ENCODE data around the gene KISS1. TPM values are rescaled to one million over a fixed set of nuclear protein-coding genes. Genes with fewer than 3 reads are reported as not detected.

Gene KISS1
- polyA plus RNA-seq, 1 donor from 2014 or later, result not detected

DNA sequence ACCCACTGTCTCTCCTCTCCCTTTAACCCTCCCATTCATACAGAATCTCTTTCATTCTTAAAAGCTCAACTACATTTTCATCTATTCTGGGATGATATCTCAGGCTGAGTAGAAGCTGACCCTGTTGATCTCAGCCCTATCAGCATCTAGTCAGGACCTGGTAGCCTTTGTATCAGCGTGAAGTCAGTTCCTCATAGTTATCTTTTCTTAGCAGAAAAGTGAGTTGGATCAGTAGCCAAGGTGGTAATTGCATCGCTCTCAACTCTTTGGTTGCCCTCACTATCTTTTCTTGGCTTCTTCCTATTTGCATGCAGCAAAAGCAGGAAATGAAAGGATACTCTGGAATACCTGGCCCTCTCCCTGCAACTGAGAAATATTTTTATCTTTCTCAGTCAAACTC, 31.1 kb upstream of the KISS1 start:
- no peaks in the 10 kb centered on the region for H3F3A ChIP-seq (ENCODE audit: insufficient read depth, low read length, poor library complexity, severe bottlenecking)
- H3K9me3 ChIP-seq (ENCODE audit: low read length), result no peaks in the 10 kb centered on the region
- no peak overlapping the region for H3K4me3 ChIP-seq (ENCODE audit: low read length)
- H3K27me3 ChIP-seq (ENCODE audit: insufficient read depth, low read depth, low read length), result no peaks in the 10 kb centered on the region
- H3K9ac ChIP-seq (ENCODE audit: low read length), result no peak overlapping the region
- no peak overlapping the region for H3K4me2 ChIP-seq (ENCODE audit: low read length)
- H2AFZ ChIP-seq (ENCODE audit: low read depth, low read length), result no peak overlapping the region
- H3K9me2 ChIP-seq (ENCODE audit: insufficient read depth, low read length), result no peaks in the 10 kb centered on the region
- no peak for TF ChIP-seq RAD21 (conservative IDR thresholded peaks at IDR 0.05)
- no peak for TF ChIP-seq TAF1 (IDR thresholded peaks at IDR 0.05; ENCODE audit: low read depth)
- TF ChIP-seq SMC3 (conservative IDR thresholded peaks at IDR 0.05; ENCODE audit: poor library complexity), result no peak
- TF ChIP-seq MXI1 (conservative IDR thresholded peaks at IDR 0.05; ENCODE audit: poor library complexity, severe bottlenecking), result no peak
- no peak for TF ChIP-seq POLR2AphosphoS5 (IDR thresholded peaks at IDR 0.05)
- TF ChIP-seq EP300 (conservative IDR thresholded peaks at IDR 0.05; ENCODE audit: poor library complexity, severe bottlenecking), result no peak
- TF ChIP-seq, protein P1, sequence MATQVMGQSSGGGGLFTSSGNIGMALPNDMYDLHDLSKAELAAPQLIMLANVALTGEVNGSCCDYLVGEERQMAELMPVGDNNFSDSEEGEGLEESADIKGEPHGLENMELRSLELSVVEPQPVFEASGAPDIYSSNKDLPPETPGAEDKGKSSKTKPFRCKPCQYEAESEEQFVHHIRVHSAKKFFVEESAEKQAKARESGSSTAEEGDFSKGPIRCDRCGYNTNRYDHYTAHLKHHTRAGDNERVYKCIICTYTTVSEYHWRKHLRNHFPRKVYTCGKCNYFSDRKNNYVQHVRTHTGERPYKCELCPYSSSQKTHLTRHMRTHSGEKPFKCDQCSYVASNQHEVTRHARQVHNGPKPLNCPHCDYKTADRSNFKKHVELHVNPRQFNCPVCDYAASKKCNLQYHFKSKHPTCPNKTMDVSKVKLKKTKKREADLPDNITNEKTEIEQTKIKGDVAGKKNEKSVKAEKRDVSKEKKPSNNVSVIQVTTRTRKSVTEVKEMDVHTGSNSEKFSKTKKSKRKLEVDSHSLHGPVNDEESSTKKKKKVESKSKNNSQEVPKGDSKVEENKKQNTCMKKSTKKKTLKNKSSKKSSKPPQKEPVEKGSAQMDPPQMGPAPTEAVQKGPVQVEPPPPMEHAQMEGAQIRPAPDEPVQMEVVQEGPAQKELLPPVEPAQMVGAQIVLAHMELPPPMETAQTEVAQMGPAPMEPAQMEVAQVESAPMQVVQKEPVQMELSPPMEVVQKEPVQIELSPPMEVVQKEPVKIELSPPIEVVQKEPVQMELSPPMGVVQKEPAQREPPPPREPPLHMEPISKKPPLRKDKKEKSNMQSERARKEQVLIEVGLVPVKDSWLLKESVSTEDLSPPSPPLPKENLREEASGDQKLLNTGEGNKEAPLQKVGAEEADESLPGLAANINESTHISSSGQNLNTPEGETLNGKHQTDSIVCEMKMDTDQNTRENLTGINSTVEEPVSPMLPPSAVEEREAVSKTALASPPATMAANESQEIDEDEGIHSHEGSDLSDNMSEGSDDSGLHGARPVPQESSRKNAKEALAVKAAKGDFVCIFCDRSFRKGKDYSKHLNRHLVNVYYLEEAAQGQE (IDR thresholded peaks at IDR 0.05; ENCODE audit: borderline replicate concordance), result no peak
- no peak for TF ChIP-seq EZH2 (IDR thresholded peaks at IDR 0.05; ENCODE audit: borderline replicate concordance, insufficient read depth, low read length, poor library complexity, severe bottlenecking)
- TF ChIP-seq, protein P2, sequence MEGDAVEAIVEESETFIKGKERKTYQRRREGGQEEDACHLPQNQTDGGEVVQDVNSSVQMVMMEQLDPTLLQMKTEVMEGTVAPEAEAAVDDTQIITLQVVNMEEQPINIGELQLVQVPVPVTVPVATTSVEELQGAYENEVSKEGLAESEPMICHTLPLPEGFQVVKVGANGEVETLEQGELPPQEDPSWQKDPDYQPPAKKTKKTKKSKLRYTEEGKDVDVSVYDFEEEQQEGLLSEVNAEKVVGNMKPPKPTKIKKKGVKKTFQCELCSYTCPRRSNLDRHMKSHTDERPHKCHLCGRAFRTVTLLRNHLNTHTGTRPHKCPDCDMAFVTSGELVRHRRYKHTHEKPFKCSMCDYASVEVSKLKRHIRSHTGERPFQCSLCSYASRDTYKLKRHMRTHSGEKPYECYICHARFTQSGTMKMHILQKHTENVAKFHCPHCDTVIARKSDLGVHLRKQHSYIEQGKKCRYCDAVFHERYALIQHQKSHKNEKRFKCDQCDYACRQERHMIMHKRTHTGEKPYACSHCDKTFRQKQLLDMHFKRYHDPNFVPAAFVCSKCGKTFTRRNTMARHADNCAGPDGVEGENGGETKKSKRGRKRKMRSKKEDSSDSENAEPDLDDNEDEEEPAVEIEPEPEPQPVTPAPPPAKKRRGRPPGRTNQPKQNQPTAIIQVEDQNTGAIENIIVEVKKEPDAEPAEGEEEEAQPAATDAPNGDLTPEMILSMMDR (IDR thresholded peaks at IDR 0.05; ENCODE audit: poor library complexity, severe bottlenecking), result no peak
- H4K20me1 ChIP-seq (ENCODE audit: insufficient read depth), result no peaks in the 10 kb centered on the region
- H3K79me2 ChIP-seq (replicated peaks; ENCODE audit: insufficient read depth, low read length), result no peaks in the 10 kb centered on the region
- no peak overlapping the region for H3K27ac ChIP-seq (ENCODE audit: low read length)
- peaks cover 40% of the 10 kb centered on the region for H3K36me3 ChIP-seq (ENCODE audit: insufficient read depth, low read length)

DNA sequence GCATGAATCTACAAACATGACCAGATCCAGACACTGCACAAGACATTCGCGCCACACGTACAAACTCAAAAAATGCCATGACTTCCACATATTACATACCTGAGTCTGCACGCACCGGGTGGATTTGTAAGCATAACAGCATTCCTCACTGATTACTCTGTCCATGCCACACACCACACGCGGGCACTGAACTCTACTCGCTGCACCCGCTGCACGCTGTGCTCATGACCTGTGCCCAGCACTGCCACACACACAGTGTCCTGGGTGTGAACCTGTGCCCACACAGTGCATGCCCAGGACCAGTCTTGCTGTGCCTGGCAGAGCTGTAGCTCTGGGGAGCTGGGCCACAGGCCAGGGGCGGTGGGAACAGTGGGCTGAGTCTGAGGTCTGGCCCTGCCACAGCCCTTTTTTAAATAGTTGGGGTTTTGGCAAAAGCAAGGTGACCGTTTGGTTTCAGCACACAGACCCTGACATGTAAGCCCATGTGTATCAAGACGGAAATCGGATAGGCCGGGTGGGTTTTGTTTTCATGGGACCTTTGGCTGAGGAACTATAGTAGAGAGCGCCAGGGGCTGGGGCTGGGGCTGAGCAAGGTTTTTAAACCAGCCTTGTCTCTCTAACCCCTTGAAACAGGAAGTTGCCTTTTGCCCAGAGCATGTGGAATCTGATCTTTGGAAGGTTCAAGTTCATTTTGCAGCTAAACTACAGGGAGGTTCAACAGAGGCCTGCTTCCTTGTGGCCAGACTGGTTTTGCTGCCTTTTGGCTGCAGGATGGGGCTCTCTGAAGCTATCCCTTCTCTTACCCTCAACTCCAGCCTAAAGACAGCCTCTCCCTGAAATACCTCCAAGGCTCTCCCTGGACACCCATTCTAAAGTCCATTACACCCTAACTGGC, 29.8 kb upstream of the KISS1 start:
- no peaks in the 10 kb centered on the region for H3K9me3 ChIP-seq (ENCODE audit: low read length)
- TF ChIP-seq, protein P2 (IDR thresholded peaks at IDR 0.05; ENCODE audit: poor library complexity, severe bottlenecking), result no peak
- no peak for TF ChIP-seq EZH2 (IDR thresholded peaks at IDR 0.05; ENCODE audit: borderline replicate concordance, insufficient read depth, low read length, poor library complexity, severe bottlenecking)
- no peak for TF ChIP-seq POLR2AphosphoS5 (IDR thresholded peaks at IDR 0.05)
- TF ChIP-seq, protein P1 (IDR thresholded peaks at IDR 0.05; ENCODE audit: borderline replicate concordance), result no peak
- no peak for TF ChIP-seq MXI1 (conservative IDR thresholded peaks at IDR 0.05; ENCODE audit: poor library complexity, severe bottlenecking)
- no peak for TF ChIP-seq TAF1 (IDR thresholded peaks at IDR 0.05; ENCODE audit: low read depth)
- no peak for TF ChIP-seq RAD21 (conservative IDR thresholded peaks at IDR 0.05)
- no peak for TF ChIP-seq EP300 (conservative IDR thresholded peaks at IDR 0.05; ENCODE audit: poor library complexity, severe bottlenecking)
- TF ChIP-seq SMC3 (conservative IDR thresholded peaks at IDR 0.05; ENCODE audit: poor library complexity), result no peak
- H3K4me2 ChIP-seq (ENCODE audit: low read length), result no peak overlapping the region
- H2AFZ ChIP-seq (ENCODE audit: low read depth, low read length), result no peak overlapping the region
- H3K27me3 ChIP-seq (ENCODE audit: insufficient read depth, low read depth, low read length), result no peaks in the 10 kb centered on the region
- H3K9me2 ChIP-seq (ENCODE audit: insufficient read depth, low read length), result no peaks in the 10 kb centered on the region
- no peaks in the 10 kb centered on the region for H3K79me2 ChIP-seq (replicated peaks; ENCODE audit: insufficient read depth, low read length)
- H3K9ac ChIP-seq (ENCODE audit: low read length), result no peak overlapping the region
- H4K20me1 ChIP-seq (ENCODE audit: insufficient read depth), result no peaks in the 10 kb centered on the region
- no peak overlapping the region for H3K4me3 ChIP-seq (ENCODE audit: low read length)
- H3K27ac ChIP-seq (ENCODE audit: low read length), result no peak overlapping the region
- H3F3A ChIP-seq (ENCODE audit: insufficient read depth, low read length, poor library complexity, severe bottlenecking), result no peaks in the 10 kb centered on the region
- H3K36me3 ChIP-seq (ENCODE audit: insufficient read depth, low read length), result peaks cover 39% of the 10 kb centered on the region

Measured in neural cell (in vitro differentiated cells).